A549 (cell line): Measurements from ENCODE around the gene TFCP2L1. TPM values are rescaled to one million over a fixed set of nuclear protein-coding genes. Genes with fewer than 3 reads are reported as not detected.

ENCODE experiments used
- ATAC-seq, 2 experiments: fragments of 200-7000 bp in 1 of 2; fragments of >200 bp in 1 of 2; cut with Nextera tagmentation in 1 of 2; cut with Tn5 transposase in 1 of 2; 3 replicates each; pipeline versions ENCODE4 v1.8.0 to v1.9.1; 2018 to 2020; ENCODE audit warnings: mild to moderate bottlenecking in 1 of 2, moderate library complexity in 1 of 2
- CTCF ChIA-PET: fragments of 300-600 bp; sonication (Branson Sonifier 250); formaldehyde crosslinking; extraction: SDS; loops from one replicate; lab custom pipeline; 2021; ENCODE audit warnings: antibody characterized with exemption, inconsistent platforms; lab: Yijun Ruan, JAX
- POLR2A ChIA-PET: fragments of 350-600 bp; formaldehyde crosslinking; extraction: SDS; loops from one replicate; lab custom pipeline; 2021; ENCODE audit warnings: antibody characterized with exemption, inconsistent platforms; lab: Yijun Ruan, JAX
- DNase-seq, 2 experiments: peaks; one replicate each; pipeline versions ENCODE4 v3.0.0 to v3.0.0-alpha.2; 2011 to 2016; ENCODE audit warnings: low read depth in 1 of 2, low spot score in 1 of 2
- FAIRE-seq: peaks from 2 replicates; lab custom pipeline; 2011; peaks lifted over from hg19 to GRCh38; lab: Jason Lieb, UNC
- H3K27ac ChIP-seq, 2 experiments: fragments of >200 bp; sonication (Bioruptor Twin); formaldehyde crosslinking; 3 replicates each; pipeline ENCODE4 v1.5.1; 2016 to 2017
- H3K4me1 ChIP-seq: fragments of >200 bp; sonication (Bioruptor Twin); formaldehyde crosslinking; 3 replicates; pipeline ENCODE4 v1.6.1; 2016
- H3K4me2 ChIP-seq: fragments of >200 bp; sonication (Bioruptor Twin); formaldehyde crosslinking; 3 replicates; pipeline ENCODE4 v1.6.1; 2016
- H3K4me3 ChIP-seq: fragments of >200 bp; sonication (Bioruptor Twin); formaldehyde crosslinking; 3 replicates; pipeline ENCODE4 v1.5.1; 2016
- H3K9me3 ChIP-seq: fragments of >200 bp; sonication (Bioruptor Twin); formaldehyde crosslinking; 3 replicates; pipeline ENCODE4 v1.6.1; 2016
- BCL3 ChIP-seq: fragments of >200 bp; sonication (Bioruptor Twin); formaldehyde crosslinking; IDR thresholded peaks from 3 replicates; pipeline ENCODE4 v1.6.1; 2016
- CBX2 ChIP-seq: fragments of 200-600 bp; sonication (generic); IDR thresholded peaks from 2 replicates; pipeline ENCODE4 v1.6.1; 2016; ENCODE audit warnings: low read depth, mild to moderate bottlenecking, borderline replicate concordance
- CHD4 ChIP-seq: fragments of 200-600 bp; sonication (generic); IDR thresholded peaks from 2 replicates; pipeline ENCODE4 v1.6.1; 2016; ENCODE audit warnings: antibody characterized with exemption, mild to moderate bottlenecking, borderline replicate concordance
- EHMT2 ChIP-seq: fragments of 200-600 bp; sonication (generic); IDR thresholded peaks from 2 replicates; pipeline ENCODE4 v1.6.1; 2016; ENCODE audit warnings: antibody characterized with exemption, low read depth, mild to moderate bottlenecking, moderate library complexity
- ESRRA ChIP-seq: fragments of 150-350 bp; IDR thresholded peaks from 2 replicates; pipeline ENCODE4 v1.6.1; 2014; ENCODE audit warnings: mild to moderate bottlenecking, low read length, borderline replicate concordance
- FOSL2 ChIP-seq, 2 experiments: fragments of 450-650 bp in 1 of 2; fragments of >200 bp in 1 of 2; sonication (Bioruptor Twin) in 1 of 2; formaldehyde crosslinking; IDR thresholded peaks; 2 replicates each; pipeline versions ENCODE4 v1.5.0 to v1.6.1; 2016 to 2020; ENCODE audit warnings: mild to moderate bottlenecking in 1 of 2, moderate library complexity in 1 of 2
- FOXS1 ChIP-seq: fragments of 250-450 bp; sonication (Bioruptor Pico); IDR thresholded peaks from 2 replicates; pipeline ENCODE4 v1.5.0; 2020; ENCODE audit warnings: mild to moderate bottlenecking, moderate library complexity
- HOXB13 ChIP-seq: fragments of 250-450 bp; sonication (Bioruptor Pico); IDR thresholded peaks from 2 replicates; pipeline ENCODE4 v1.5.0; 2020; ENCODE audit warnings: low read depth, mild to moderate bottlenecking, moderate library complexity
- HOXB5 ChIP-seq: fragments of 250-450 bp; sonication (Bioruptor Pico); IDR thresholded peaks from 2 replicates; pipeline ENCODE4 v1.5.0; 2020; ENCODE audit warnings: mild to moderate bottlenecking, moderate library complexity
- JUNB ChIP-seq: fragments of >200 bp; sonication (Bioruptor Twin); formaldehyde crosslinking; IDR thresholded peaks from 2 replicates; pipeline ENCODE4 v1.6.1; 2016
- MYC ChIP-seq: IDR thresholded peaks from 2 replicates; pipeline ENCODE4 v1.6.1; 2012; ENCODE audit warnings: mild to moderate bottlenecking, inconsistent platforms, low read length, improper control_type of control experiment, borderline replicate concordance
- NR3C1 ChIP-seq: fragments of >200 bp; sonication (Bioruptor Twin); formaldehyde crosslinking; IDR thresholded peaks from 3 replicates; pipeline ENCODE4 v1.6.1; 2017
- PBX3 ChIP-seq: IDR thresholded peaks from 2 replicates; pipeline ENCODE4 v1.6.1; 2012
- POLR2A ChIP-seq: IDR thresholded peaks from 2 replicates; pipeline ENCODE4 v1.6.1; 2012; ENCODE audit warnings: mild to moderate bottlenecking, low read length
- RAD21 ChIP-seq, 2 experiments: fragments of >200 bp in 1 of 2; sonication (Bioruptor Twin) in 1 of 2; formaldehyde crosslinking in 1 of 2; IDR thresholded peaks in 1 of 2; conservative IDR thresholded peaks in 1 of 2; 2 replicates in 1 of 2; 3 replicates in 1 of 2; pipeline ENCODE4 v1.6.1; 2012 to 2018; ENCODE audit warnings: inconsistent platforms in 1 of 2
- RCOR1 ChIP-seq: fragments of 150-350 bp; IDR thresholded peaks from 2 replicates; pipeline ENCODE4 v1.6.1; 2014; ENCODE audit warnings: antibody characterized with exemption, low read length, low read depth
- RFX5 ChIP-seq: fragments of 450-650 bp; IDR thresholded peaks from 2 replicates; pipeline ENCODE4 v1.7.1; 2014; ENCODE audit warnings: antibody characterized with exemption, mild to moderate bottlenecking, moderate library complexity
- SREBF2 ChIP-seq: fragments of 450-650 bp; IDR thresholded peaks from 2 replicates; pipeline ENCODE4 v1.6.1; 2014; ENCODE audit warnings: mild to moderate bottlenecking, moderate library complexity
- USF2 ChIP-seq: fragments of 450-650 bp; IDR thresholded peaks from 2 replicates; pipeline ENCODE4 v1.6.1; 2014; ENCODE audit warnings: antibody characterized with exemption
- ZC3H11A ChIP-seq: fragments of 450-650 bp; IDR thresholded peaks from 2 replicates; pipeline ENCODE4 v1.6.1; 2014; ENCODE audit warnings: antibody characterized with exemption, mild to moderate bottlenecking
- ZFP36 ChIP-seq: fragments of 450-650 bp; IDR thresholded peaks from 2 replicates; pipeline ENCODE4 v1.6.1; 2014; ENCODE audit warnings: borderline replicate concordance; ENCODE audit not compliant: partially characterized antibody
- ZSCAN20 ChIP-seq: fragments of 250-450 bp; sonication (Bioruptor Pico); IDR thresholded peaks from 2 replicates; pipeline ENCODE4 v1.8.0; 2022; ENCODE audit warnings: mild to moderate bottlenecking, moderate library complexity
- WGBS: methylation state at CpG from one replicate; pipeline ENCODE4 v1.1.6; 2017; ENCODE audit errors: missing lambda C conversion rate; 5-methylcytosine and 5-hydroxymethylcytosine counted together
- polyA plus RNA-seq, 4 experiments: library from polyadenylated mRNA; depleted of rRNA in 3 of 4; stranded (reverse); fragments of >200 nt; fragmentation: RNase III in 1 of 4; extraction: RNeasy Plus Mini Kit Qiagen cat#74134 plus additional on column Dnase treatment in 1 of 4; gene quantifications; 2 replicates in 3 of 4; 3 replicates in 1 of 4; pipeline ENCODE4 v1.2.3, GENCODE V29; 2011 to 2017
- TF ChIP-seq, protein P1 (sequence below): IDR thresholded peaks from 2 replicates; pipeline ENCODE4 v1.6.1; 2012; ENCODE audit warnings: low read depth, borderline replicate concordance

TFCP2L1 gene
- polyA plus RNA-seq, 2 of the 4 experiments (the other 2 are of a cell fraction), result 1.3 to 3.1 TPM

DNA sequence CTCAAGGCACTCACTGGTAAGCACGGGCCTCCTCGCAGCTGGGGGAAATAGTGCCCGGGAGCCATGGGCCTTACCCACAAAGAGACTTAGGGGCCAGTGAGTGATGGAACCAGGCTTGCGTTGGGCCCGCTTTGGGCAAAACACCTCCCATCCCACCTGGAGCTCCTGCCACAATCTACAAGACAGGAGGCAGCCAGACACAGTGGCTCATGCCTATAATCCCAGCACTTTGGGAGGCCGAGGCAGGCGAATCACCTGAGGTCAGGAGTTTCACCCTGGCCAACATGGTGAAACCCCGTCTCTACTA, 88.2 kb downstream of the TFCP2L1 start:
- DNase-seq (no peak), FAIRE-seq (no peak), ATAC-seq (no peak)
- Histone ChIP-seq H3K4me3 (no peak overlapping the region), H3K4me2 (peak overlapping the region; percentile 27; the same call in 1 of the 3 replicates), H3K9me3 (no peaks in the 10 kb centered on the region), H3K4me1 (peaks cover 12% of the 10 kb centered on the region; the same call in 2 of the 3 replicates), H3K27ac (peak overlapping the region in 1 of 2 experiments; percentile 70; a peak in 1 of 6 replicates)
- WGBS, result 95% methylated on average over 7 of the region's 8 CpGs
- ChIA-PET CTCF (interaction anchor here (1.1 kb wide), 2 partner anchors 43 to 68 kb away, joined by 3 to 5 read pairs; no protein-coding TSS in a partner anchor), POLR2A (no interaction called here)
- no peak for TF ChIP-seq HOXB5 (CRISPR knock-in tag)
- no peak for TF ChIP-seq RCOR1
- no peak for TF ChIP-seq ZC3H11A
- TF ChIP-seq NR3C1, result no peak
- no peak for TF ChIP-seq FOXS1 (CRISPR knock-in tag)
- no peak for TF ChIP-seq ESRRA
- TF ChIP-seq BCL3, result no peak
- no peak for TF ChIP-seq CHD4

DNA sequence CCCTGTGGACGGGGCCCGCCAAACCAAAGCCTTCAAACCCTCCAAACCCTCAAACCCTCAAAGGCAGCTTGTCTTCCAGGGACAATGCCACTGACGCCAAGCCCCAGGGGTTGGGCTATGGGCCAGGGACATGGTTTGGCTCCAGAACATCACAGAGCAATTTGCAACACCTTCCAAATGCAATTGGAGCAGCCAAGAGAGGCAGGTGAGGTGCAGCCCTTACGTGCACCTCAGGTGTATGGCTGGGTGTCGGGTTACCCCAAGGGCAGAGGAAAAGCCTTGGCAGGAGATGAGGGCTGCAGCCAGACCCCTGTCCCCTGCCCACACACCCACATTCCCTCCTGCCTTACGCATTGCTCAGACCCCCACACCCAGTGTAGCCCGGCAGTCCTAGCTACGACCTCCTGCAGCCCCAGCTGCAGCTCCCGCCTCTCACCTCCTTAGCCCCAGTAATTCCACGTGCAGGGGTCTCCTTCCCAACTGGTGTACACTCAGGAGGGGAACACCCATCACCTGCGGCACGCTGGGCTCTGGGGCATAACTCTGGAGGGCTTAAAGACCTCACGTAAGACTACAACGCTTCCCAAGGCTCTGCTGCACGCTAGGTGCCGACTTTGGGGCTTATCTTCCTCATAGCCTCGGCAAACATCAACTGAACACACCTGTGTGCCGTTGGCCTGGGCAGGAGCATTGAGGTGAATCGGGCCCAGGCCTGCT, 88.7 kb downstream of the TFCP2L1 start:
- Histone ChIP-seq H3K27ac (peak overlapping the region in 1 of 2 experiments; percentile 70; a peak in 1 of 6 replicates), H3K4me1 (peaks cover 12% of the 10 kb centered on the region; the same call in 2 of the 3 replicates), H3K4me3 (no peak overlapping the region), H3K9me3 (no peaks in the 10 kb centered on the region), H3K4me2 (no peak overlapping the region)
- no peak for DNase-seq
- WGBS, result 86% methylated on average over 18 of the region's 19 CpGs
- TF ChIP-seq HOXB5 (CRISPR knock-in tag) (no peak), ZC3H11A (no peak), PBX3 (no peak), SREBF2 (no peak), RAD21 (conservative IDR thresholded peaks at IDR 0.05 in 1 of 2, IDR thresholded peaks at IDR 0.05 in 1 of 2) (no peak), ZSCAN20 (CRISPR knock-in tag) (no peak), FOXS1 (CRISPR knock-in tag) (no peak), USF2 (no peak), FOSL2 (IDR thresholded peaks at IDR 0.05) (no peak), FOSL2 (CRISPR knock-in tag; IDR thresholded peaks at IDR 0.05) (no peak), CBX2 (no peak), POLR2A (no peak), ZFP36 (no peak), EHMT2 (no peak), RFX5 (no peak), HOXB13 (CRISPR knock-in tag) (no peak), MYC (no peak), JUNB (no peak)
- TF ChIP-seq, protein P1, sequence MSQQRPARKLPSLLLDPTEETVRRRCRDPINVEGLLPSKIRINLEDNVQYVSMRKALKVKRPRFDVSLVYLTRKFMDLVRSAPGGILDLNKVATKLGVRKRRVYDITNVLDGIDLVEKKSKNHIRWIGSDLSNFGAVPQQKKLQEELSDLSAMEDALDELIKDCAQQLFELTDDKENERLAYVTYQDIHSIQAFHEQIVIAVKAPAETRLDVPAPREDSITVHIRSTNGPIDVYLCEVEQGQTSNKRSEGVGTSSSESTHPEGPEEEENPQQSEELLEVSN, result no peak
- ChIA-PET POLR2A (no interaction called here), CTCF (interaction anchor here (1.1 to 1.7 kb wide), 2 partner anchors 17 to 68 kb away, joined by 3 to 5 read pairs; no protein-coding TSS in a partner anchor)
- no peak for FAIRE-seq
- ATAC-seq, result no peak
